HL-60 (cell line): Measurements from ENCODE around the gene SLC24A3.

ENCODE experiments used
- DNase-seq, 2 experiments: peaks; one replicate each; pipeline ENCODE4 v3.0.0-alpha.2; 2010 to 2020; ENCODE audit warnings: low read depth in 1 of 2, low spot score in 1 of 2
- H3K27ac ChIP-seq: fragments of 250-450 bp; sonication (Bioruptor Pico); replicated peaks from 2 replicates; pipeline ENCODE4 v1.5.1; 2020; ENCODE audit warnings: mild to moderate bottlenecking, moderate library complexity
- H3K27me3 ChIP-seq: fragments of 250-450 bp; sonication (Bioruptor Pico); 2 replicates; pipeline ENCODE4 v1.5.1; 2021; ENCODE audit warnings: mild to moderate bottlenecking, moderate library complexity; ENCODE audit not compliant: insufficient read depth, poor library complexity, severe bottlenecking
- H3K4me3 ChIP-seq: replicated peaks from 2 replicates; pipeline ENCODE4 v1.5.1; 2011; ENCODE audit warnings: mild to moderate bottlenecking, control low read depth, low read length; ENCODE audit not compliant: insufficient read depth
- CTCF ChIP-seq: IDR thresholded peaks from one replicate; pipeline ENCODE4 v1.5.1; 2011; ENCODE audit warnings: low read length, control low read depth, inconsistent platforms; ENCODE audit not compliant: insufficient read depth
- GABPA ChIP-seq: IDR thresholded peaks from 2 replicates; pipeline ENCODE4 v1.6.1; 2012; ENCODE audit warnings: low read depth
- POLR2AphosphoS5 ChIP-seq: IDR thresholded peaks from 2 replicates; pipeline ENCODE4 v1.6.1; 2012; ENCODE audit warnings: low read depth
- REST ChIP-seq: IDR thresholded peaks from 2 replicates; pipeline ENCODE4 v1.6.1; 2012; ENCODE audit warnings: low read depth; ENCODE audit not compliant: insufficient replicate concordance
- SPI1 ChIP-seq: IDR thresholded peaks from 2 replicates; pipeline ENCODE4 v1.6.1; 2012; ENCODE audit warnings: low read depth, mild to moderate bottlenecking, borderline replicate concordance

The SLC24A3 gene

GRCh38 chr20:19314621-19315020 is 102.2 kb downstream of the SLC24A3 start:
- H3K4me3 ChIP-seq, result no peak overlapping the region
- H3K27ac ChIP-seq, result no peak overlapping the region
- TF ChIP-seq POLR2AphosphoS5 (no peak), REST (no peak), SPI1 (no peak), GABPA (no peak), CTCF (no peak)
- DNase-seq, result no peak
- no peaks in the 10 kb centered on the region for H3K27me3 ChIP-seq

- no peaks in the 10 kb centered on the region for H3K27me3 ChIP-seq
- H3K27ac ChIP-seq, result no peak overlapping the region
- no peak for DNase-seq
- no peak for TF ChIP-seq CTCF
- TF ChIP-seq GABPA, result no peak
- TF ChIP-seq SPI1, result no peak
- TF ChIP-seq REST, result no peak
- no peak for TF ChIP-seq POLR2AphosphoS5
- H3K4me3 ChIP-seq, result no peak overlapping the region
These were observed 105.0 kb downstream of the SLC24A3 start for GRCh38 chr20:19317237-19318069.

GRCh38 chr20:19318610-19319009 is 106.2 kb downstream of the SLC24A3 start:
- H3K27me3 ChIP-seq, result no peaks in the 10 kb centered on the region
- TF ChIP-seq REST (no peak), GABPA (no peak), SPI1 (no peak), CTCF (no peak), POLR2AphosphoS5 (no peak)
- no peak for DNase-seq

More at GRCh38 chr20:19318610-19319009, 106.2 kb downstream of the SLC24A3 start:
- Histone ChIP-seq H3K4me3 (no peak overlapping the region), H3K27ac (no peak overlapping the region)
